T follicular helper cell (primary cell): ENCODE results near the gene TIMM10.

Experiments used
- DNase-seq: peaks from one replicate; pipeline ENCODE4 v3.0.0-alpha.2; 2020; ENCODE audit warnings: low read depth

Gene TIMM10

GRCh38 chr11:57502870-57503269 lies 27.7 kb downstream of the TIMM10 start:
- no peak for DNase-seq

GRCh38 chr11:57502376-57502775 lies 28.2 kb downstream of the TIMM10 start:
- no peak for DNase-seq

GRCh38 chr11:57501953-57502352 lies 28.6 kb downstream of the TIMM10 start:
- DNase-seq = no peak

- DNase-seq = no peak
Measured at GRCh38 chr11:57500926-57501325, 29.6 kb downstream of the TIMM10 start.

GRCh38 chr11:57500515-57500914 lies 30.0 kb downstream of the TIMM10 start:
- no peak for DNase-seq

- no peak for DNase-seq
Measured at GRCh38 chr11:57499983-57500461, 30.5 kb downstream of the TIMM10 start.

GRCh38 chr11:57499413-57499982 lies 31.1 kb downstream of the TIMM10 start:
- DNase-seq = no peak

GRCh38 chr11:57498540-57498939 lies 32.0 kb downstream of the TIMM10 start:
- no peak for DNase-seq

GRCh38 chr11:57497303-57498247 lies 33.0 kb downstream of the TIMM10 start:
- no peak for DNase-seq

GRCh38 chr11:57496109-57496820 lies 34.3 kb downstream of the TIMM10 start:
- no peak for DNase-seq

- peak; percentile 63 for DNase-seq
Measured at GRCh38 chr11:57493507-57494503, 36.7 kb downstream of the TIMM10 start.

GRCh38 chr11:57491371-57492061 lies 39.0 kb downstream of the TIMM10 start:
- no peak for DNase-seq

GRCh38 chr11:57490456-57491248 lies 39.9 kb downstream of the TIMM10 start:
- no peak for DNase-seq

GRCh38 chr11:57487920-57488659 lies 42.5 kb downstream of the TIMM10 start:
- DNase-seq = no peak

- DNase-seq = no peak
Measured at GRCh38 chr11:57487021-57487778, 43.4 kb downstream of the TIMM10 start.

GRCh38 chr11:57485217-57485990 lies 45.1 kb downstream of the TIMM10 start:
- DNase-seq = no peak

GRCh38 chr11:57484141-57484710 lies 46.3 kb downstream of the TIMM10 start:
- DNase-seq = no peak
